ENCODE data around the gene SVIL. TPM values are rescaled to one million over a fixed set of nuclear protein-coding genes. Genes with fewer than 3 reads are reported as not detected.
A peak's percentile ranks its signal among the peaks of the same experiment; 100 is the strongest.

Gene SVIL
- total and polyA plus RNA-seq, 2 experiments from 2014 or later, result 5.9 to 7.3 TPM

- H3K27me3 ChIP-seq (replicated peaks; ENCODE audit: insufficient read depth), result no peaks in the 10 kb centered on the region
- no peaks in the 10 kb centered on the region for H4K20me1 ChIP-seq (ENCODE audit: insufficient read depth)
- no peaks in the 10 kb centered on the region for H3K79me2 ChIP-seq (ENCODE audit: insufficient read depth)
- in situ Hi-C loops (cut with MboI), result no loop called here
- H3K9ac ChIP-seq, result peak overlapping the region; percentile 23; the same call in 1 of the 2 replicates
- peak; percentile 57 for DNase-seq
- TF ChIP-seq EZH2 (IDR thresholded peaks at IDR 0.05; ENCODE audit: insufficient read depth, poor library complexity, severe bottlenecking) (no peak), EZH2phosphoT487 (IDR thresholded peaks at IDR 0.05; ENCODE audit: insufficient read depth, low read depth) (no peak)
- 16 to 19% methylated on average over 3 of the region's 3 CpGs for WGBS, 2 experiments (ENCODE audit: low coverage in 1 of 2, low lambda C conversion rate in 2 of 2, missing lambda C conversion rate in 2 of 2)
- H3K27ac ChIP-seq, result peak overlapping the region; percentile 46
- H3K4me1 ChIP-seq (ENCODE audit: insufficient read depth), result peaks cover 56% of the 10 kb centered on the region
- H2AFZ ChIP-seq, result no peak overlapping the region; the same call in 1 of the 2 replicates
- peak overlapping the region; percentile 68 for H3K4me2 ChIP-seq (ENCODE audit: unreplicated experiment)
- peaks cover 60% of the 10 kb centered on the region for H3F3A ChIP-seq (ENCODE audit: insufficient read depth)
- H3K9me3 ChIP-seq (ENCODE audit: low read depth), result no peaks in the 10 kb centered on the region
- H3K36me3 ChIP-seq (ENCODE audit: low read depth), result no peaks in the 10 kb centered on the region
- no peaks in the 10 kb centered on the region for H3K9me2 ChIP-seq (ENCODE audit: insufficient read depth)
- H3K4me3 ChIP-seq, result peak overlapping the region; percentile 30
Measured at GRCh38 chr10:29646960-29647461, 12.2 kb upstream of the SVIL start.

DNA sequence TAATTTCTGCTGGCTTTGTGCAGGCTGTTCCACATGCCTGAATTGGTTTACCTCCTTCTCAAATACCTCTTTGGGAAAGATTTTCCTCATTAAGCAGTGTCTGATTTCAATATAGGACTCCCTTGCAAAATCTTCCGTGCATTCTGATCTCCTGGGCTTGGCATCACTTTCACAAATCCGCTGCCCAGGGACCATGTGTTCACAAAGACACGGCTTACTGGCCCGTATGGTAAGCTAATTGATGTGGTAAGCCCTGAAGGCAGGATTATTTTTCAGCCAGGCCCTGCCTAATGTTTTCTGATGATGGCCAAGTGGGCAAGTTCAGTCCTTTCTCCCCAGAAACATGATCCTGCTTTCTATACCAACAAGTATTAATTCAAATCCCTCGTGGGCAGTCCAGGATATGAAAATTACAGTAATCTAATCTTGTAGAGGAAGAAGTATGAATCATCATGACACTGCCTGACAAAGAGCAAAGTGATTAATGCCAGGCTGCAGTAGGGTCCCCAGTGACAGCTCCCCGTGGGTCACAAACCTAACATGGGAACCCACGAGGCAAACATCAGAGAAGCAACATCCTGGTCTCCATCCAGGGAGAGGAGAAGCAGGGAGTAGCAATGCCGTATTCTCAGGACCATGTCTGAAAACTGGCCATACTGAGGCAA lies 11.6 kb upstream of the SVIL start:
- no peaks in the 10 kb centered on the region for H3K9me3 ChIP-seq (ENCODE audit: low read depth)
- H3K79me2 ChIP-seq (ENCODE audit: insufficient read depth), result no peaks in the 10 kb centered on the region
- peak overlapping the region; percentile 46 for H3K27ac ChIP-seq
- TF ChIP-seq EZH2 (IDR thresholded peaks at IDR 0.05; ENCODE audit: insufficient read depth, poor library complexity, severe bottlenecking), result no peak
- TF ChIP-seq EZH2phosphoT487 (IDR thresholded peaks at IDR 0.05; ENCODE audit: insufficient read depth, low read depth), result no peak
- H3K27me3 ChIP-seq (replicated peaks; ENCODE audit: insufficient read depth), result no peaks in the 10 kb centered on the region
- H3K4me3 ChIP-seq, result peak overlapping the region; percentile 30
- no peaks in the 10 kb centered on the region for H4K20me1 ChIP-seq (ENCODE audit: insufficient read depth)
- WGBS, 2 experiments (ENCODE audit: low coverage in 1 of 2, low lambda C conversion rate in 2 of 2, missing lambda C conversion rate in 2 of 2), result 2 to 4% methylated on average over 8 of the region's 8 CpGs
- DNase-seq, result peak; percentile 78
- H3F3A ChIP-seq (ENCODE audit: insufficient read depth), result peaks cover 60% of the 10 kb centered on the region
- no peaks in the 10 kb centered on the region for H3K36me3 ChIP-seq (ENCODE audit: low read depth)
- no peak overlapping the region; the same call in 1 of the 2 replicates for H2AFZ ChIP-seq
- H3K9ac ChIP-seq, result peak overlapping the region; percentile 23; the same call in 1 of the 2 replicates
- H3K9me2 ChIP-seq (ENCODE audit: insufficient read depth), result no peaks in the 10 kb centered on the region
- H3K4me2 ChIP-seq (ENCODE audit: unreplicated experiment), result peak overlapping the region; percentile 68
- in situ Hi-C loops (cut with MboI), result no loop called here
- peaks cover 56% of the 10 kb centered on the region for H3K4me1 ChIP-seq (ENCODE audit: insufficient read depth)

DNA sequence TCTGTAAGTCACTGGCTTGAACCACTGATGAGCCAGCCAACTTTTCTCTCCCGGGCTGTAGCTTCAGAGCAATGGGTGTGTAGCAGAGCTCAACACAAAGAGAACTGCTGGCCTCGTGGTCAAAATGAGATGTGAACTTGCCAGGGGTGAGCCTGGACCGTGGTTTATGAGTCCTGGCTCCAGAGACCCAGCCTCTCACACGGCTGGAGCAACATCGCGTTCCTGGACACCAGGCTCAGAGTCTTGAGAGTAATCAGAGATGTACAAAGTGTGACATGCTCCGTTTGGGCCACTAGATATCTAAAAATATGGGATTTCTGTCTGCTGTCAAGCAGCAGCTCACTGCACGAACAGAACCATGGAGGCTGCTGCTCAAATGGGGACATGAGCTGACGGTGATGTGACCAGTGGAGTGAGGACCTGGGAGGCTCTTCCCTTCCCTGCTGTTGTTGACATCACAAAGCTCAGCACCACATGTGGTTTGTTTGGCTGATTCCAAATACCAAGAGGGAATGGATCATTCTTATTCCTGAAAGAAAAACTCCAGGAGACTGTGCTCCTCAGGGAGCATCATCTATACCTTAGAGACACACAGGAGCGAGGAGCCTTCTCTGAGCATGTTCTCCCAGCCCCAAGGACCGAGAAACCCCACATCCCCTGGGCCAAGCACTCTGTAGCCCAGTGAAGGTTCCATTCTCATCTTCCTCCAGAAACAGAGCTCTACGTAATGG lies 9.2 kb upstream of the SVIL start:
- Histone ChIP-seq H4K20me1 (ENCODE audit: insufficient read depth) (no peaks in the 10 kb centered on the region), H3K4me3 (no peak overlapping the region), H3K9ac (no peak overlapping the region), H3K9me3 (ENCODE audit: low read depth) (no peaks in the 10 kb centered on the region), H3K27me3 (replicated peaks; ENCODE audit: insufficient read depth) (no peaks in the 10 kb centered on the region), H3K9me2 (ENCODE audit: insufficient read depth) (no peaks in the 10 kb centered on the region), H3F3A (ENCODE audit: insufficient read depth) (peaks cover 48% of the 10 kb centered on the region), H3K4me1 (ENCODE audit: insufficient read depth) (peaks cover 48% of the 10 kb centered on the region), H3K27ac (no peak overlapping the region), H3K79me2 (ENCODE audit: insufficient read depth) (no peaks in the 10 kb centered on the region), H3K4me2 (ENCODE audit: unreplicated experiment) (no peak overlapping the region), H2AFZ (no peak overlapping the region), H3K36me3 (ENCODE audit: low read depth) (no peaks in the 10 kb centered on the region)
- TF ChIP-seq EZH2 (IDR thresholded peaks at IDR 0.05; ENCODE audit: insufficient read depth, poor library complexity, severe bottlenecking), result no peak
- no peak for TF ChIP-seq EZH2phosphoT487 (IDR thresholded peaks at IDR 0.05; ENCODE audit: insufficient read depth, low read depth)
- in situ Hi-C loops (cut with MboI), result no loop called here
- WGBS, 2 experiments (ENCODE audit: low coverage in 1 of 2, low lambda C conversion rate in 2 of 2, missing lambda C conversion rate in 2 of 2), result 39 to 46% methylated on average over 12 of the region's 12 CpGs
- DNase-seq, result no peak

DNA sequence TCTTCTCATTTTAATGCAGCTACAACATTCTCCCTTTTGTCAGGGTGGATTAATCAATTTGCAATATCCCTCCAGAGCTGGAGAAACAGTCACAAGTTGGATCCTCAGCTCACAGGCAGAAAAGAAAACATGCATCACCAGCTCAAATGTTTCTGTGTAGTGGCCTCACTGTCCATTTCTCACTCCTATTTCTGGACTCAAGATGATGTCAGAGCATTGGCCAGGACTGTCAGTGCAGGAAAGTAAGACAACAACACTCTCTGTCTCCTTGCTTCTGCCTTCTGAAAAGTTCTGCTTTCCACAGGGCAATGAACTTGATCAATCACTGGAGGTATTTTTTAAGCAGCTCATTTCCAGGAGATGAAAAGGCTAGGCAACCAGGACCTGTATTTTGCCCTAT lies 8.2 kb upstream of the SVIL start:
- DNase-seq, result peak; percentile 82
- Histone ChIP-seq H3K4me3 (no peak overlapping the region), H3K4me2 (ENCODE audit: unreplicated experiment) (no peak overlapping the region), H3K4me1 (ENCODE audit: insufficient read depth) (peaks cover 39% of the 10 kb centered on the region), H3K9me2 (ENCODE audit: insufficient read depth) (no peaks in the 10 kb centered on the region), H3F3A (ENCODE audit: insufficient read depth) (peaks cover 38% of the 10 kb centered on the region), H3K9ac (no peak overlapping the region), H4K20me1 (ENCODE audit: insufficient read depth) (no peaks in the 10 kb centered on the region), H3K36me3 (ENCODE audit: low read depth) (no peaks in the 10 kb centered on the region), H3K79me2 (ENCODE audit: insufficient read depth) (no peaks in the 10 kb centered on the region), H3K27ac (no peak overlapping the region), H3K27me3 (replicated peaks; ENCODE audit: insufficient read depth) (no peaks in the 10 kb centered on the region), H3K9me3 (ENCODE audit: low read depth) (no peaks in the 10 kb centered on the region), H2AFZ (no peak overlapping the region)
- in situ Hi-C loops (cut with MboI), result no loop called here
- TF ChIP-seq EZH2phosphoT487 (IDR thresholded peaks at IDR 0.05; ENCODE audit: insufficient read depth, low read depth) (no peak), EZH2 (IDR thresholded peaks at IDR 0.05; ENCODE audit: insufficient read depth, poor library complexity, severe bottlenecking) (no peak)

Measured in GM23248 (cell line).